ENCODE data around the gene SLC16A7. TPM values are rescaled to one million over a fixed set of nuclear protein-coding genes. Genes with fewer than 3 reads are reported as not detected.

The SLC16A7 gene
- total RNA-seq, 1 donor from 2014 or later = 32.6 TPM

- H3K4me3 Mint-ChIP-seq (ENCODE audit: unreplicated experiment) = no peak overlapping the region
- no peak overlapping the region for H3K27ac Mint-ChIP-seq (ENCODE audit: unreplicated experiment)
- no peaks in the 10 kb centered on the region for H3K9me3 Mint-ChIP-seq (ENCODE audit: unreplicated experiment)
- TF ChIP-seq CTCF (IDR thresholded peaks at IDR 0.05) = no peak
- H3K36me3 Mint-ChIP-seq (ENCODE audit: unreplicated experiment) = no peaks in the 10 kb centered on the region
- no peaks in the 10 kb centered on the region for H3K27me3 Mint-ChIP-seq (ENCODE audit: unreplicated experiment)
- H3K4me1 Mint-ChIP-seq (ENCODE audit: unreplicated experiment) = peaks cover 12% of the 10 kb centered on the region
- no peak for DNase-seq (ENCODE audit: extremely low spot score, unreplicated experiment)
Observed at GRCh38 chr12:59698600-59698999, 102.8 kb downstream of the SLC16A7 start.

GRCh38 chr12:59699421-59700152 lies 103.8 kb downstream of the SLC16A7 start:
- DNase-seq (ENCODE audit: extremely low spot score, unreplicated experiment) = no peak
- H3K9me3 Mint-ChIP-seq (ENCODE audit: unreplicated experiment) = no peaks in the 10 kb centered on the region

GRCh38 chr12:59700153-59700450 lies 104.3 kb downstream of the SLC16A7 start:
- H3K9me3 Mint-ChIP-seq (ENCODE audit: unreplicated experiment) = no peaks in the 10 kb centered on the region
- H3K27me3 Mint-ChIP-seq (ENCODE audit: unreplicated experiment) = no peaks in the 10 kb centered on the region
- H3K27ac Mint-ChIP-seq (ENCODE audit: unreplicated experiment) = no peak overlapping the region
- no peak for DNase-seq (ENCODE audit: extremely low spot score, unreplicated experiment)
- no peak for TF ChIP-seq CTCF (IDR thresholded peaks at IDR 0.05)
- no peak overlapping the region for H3K4me3 Mint-ChIP-seq (ENCODE audit: unreplicated experiment)
- no peaks in the 10 kb centered on the region for H3K36me3 Mint-ChIP-seq (ENCODE audit: unreplicated experiment)
- H3K4me1 Mint-ChIP-seq (ENCODE audit: unreplicated experiment) = peaks cover 12% of the 10 kb centered on the region

More at GRCh38 chr12:59699421-59700152, 103.8 kb downstream of the SLC16A7 start:
- Mint-ChIP-seq H3K27ac (ENCODE audit: unreplicated experiment) (no peak overlapping the region), H3K4me1 (ENCODE audit: unreplicated experiment) (peaks cover 12% of the 10 kb centered on the region), H3K27me3 (ENCODE audit: unreplicated experiment) (no peaks in the 10 kb centered on the region), H3K36me3 (ENCODE audit: unreplicated experiment) (no peaks in the 10 kb centered on the region), H3K4me3 (ENCODE audit: unreplicated experiment) (no peak overlapping the region)
- no peak for TF ChIP-seq CTCF (IDR thresholded peaks at IDR 0.05)

GRCh38 chr12:59708064-59708463 lies 112.2 kb downstream of the SLC16A7 start:
- Mint-ChIP-seq H3K27me3 (ENCODE audit: unreplicated experiment) (no peaks in the 10 kb centered on the region), H3K4me3 (ENCODE audit: unreplicated experiment) (no peak overlapping the region), H3K27ac (ENCODE audit: unreplicated experiment) (no peak overlapping the region), H3K9me3 (ENCODE audit: unreplicated experiment) (no peaks in the 10 kb centered on the region), H3K4me1 (ENCODE audit: unreplicated experiment) (peaks cover 6% of the 10 kb centered on the region), H3K36me3 (ENCODE audit: unreplicated experiment) (peaks cover 5% of the 10 kb centered on the region)
- no peak for TF ChIP-seq CTCF (IDR thresholded peaks at IDR 0.05)
- DNase-seq (ENCODE audit: extremely low spot score, unreplicated experiment) = no peak

- no peak overlapping the region for H3K27ac Mint-ChIP-seq (ENCODE audit: unreplicated experiment)
- TF ChIP-seq CTCF (IDR thresholded peaks at IDR 0.05) = no peak
- no peak for DNase-seq (ENCODE audit: extremely low spot score, unreplicated experiment)
- no peaks in the 10 kb centered on the region for H3K9me3 Mint-ChIP-seq (ENCODE audit: unreplicated experiment)
- H3K36me3 Mint-ChIP-seq (ENCODE audit: unreplicated experiment) = peaks cover 5% of the 10 kb centered on the region
- H3K27me3 Mint-ChIP-seq (ENCODE audit: unreplicated experiment) = no peaks in the 10 kb centered on the region
- peaks cover 6% of the 10 kb centered on the region for H3K4me1 Mint-ChIP-seq (ENCODE audit: unreplicated experiment)
- no peak overlapping the region for H3K4me3 Mint-ChIP-seq (ENCODE audit: unreplicated experiment)
Observed at GRCh38 chr12:59708484-59708883, 112.7 kb downstream of the SLC16A7 start.
